Caco-2 (cell line): Measurements from ENCODE around the gene LRRC51. TPM values are rescaled to one million over a fixed set of nuclear protein-coding genes. Genes with fewer than 3 reads are reported as not detected.

Source experiments
- BruUV-seq: library from RNA; stranded (reverse); fragments of 400-500 nt; replicated peaks from 2 replicates; lab custom pipeline; 2021; lab: Mats Ljungman, UMichigan
- CTCF ChIA-PET: fragments of 300-600 bp; sonication (Branson Sonifier 250); formaldehyde crosslinking; loops from one replicate; lab custom pipeline; 2022; ENCODE audit warnings: antibody characterized with exemption; lab: Charles Lee
- POLR2A ChIA-PET: fragments of 300-600 bp; sonication (Branson Sonifier 250); formaldehyde crosslinking; loops from one replicate; lab custom pipeline; 2022; ENCODE audit warnings: antibody characterized with exemption; lab: Charles Lee
- DNase-seq, 2 experiments: peaks; one replicate each; pipeline versions ENCODE4 v3.0.0 to v3.0.0-alpha.2; 2020 to 2022
- H3K27me3 ChIP-seq: replicated peaks from 2 replicates; pipeline ENCODE4 v1.6.0; 2011; ENCODE audit warnings: low read length; ENCODE audit not compliant: control insufficient read depth, insufficient read depth
- H3K36me3 ChIP-seq: 2 replicates; pipeline ENCODE4 v1.5.1; 2011; ENCODE audit warnings: low read length; ENCODE audit not compliant: control insufficient read depth, insufficient read depth
- H3K4me1 ChIP-seq: fragments of 250-450 bp; sonication (Bioruptor Pico); 2 replicates; pipeline ENCODE4 v1.5.1; 2020; ENCODE audit warnings: mild to moderate bottlenecking
- H3K4me3 ChIP-seq: 2 replicates; pipeline ENCODE4 v1.5.1; 2011; ENCODE audit warnings: low read depth, mild to moderate bottlenecking, control low read depth, low read length
- H3K9me3 ChIP-seq: fragments of 250-450 bp; sonication (Bioruptor Pico); 2 replicates; pipeline ENCODE4 v1.5.1; 2020; ENCODE audit warnings: mild to moderate bottlenecking, moderate library complexity
- H3K27ac Mint-ChIP-seq: one replicate; pipeline ENCODE4 v1.8.0; 2022; ENCODE audit warnings: mixed read lengths; ENCODE audit not compliant: unreplicated experiment
- H3K27me3 Mint-ChIP-seq: one replicate; pipeline ENCODE4 v1.8.0; 2022; ENCODE audit warnings: mixed read lengths; ENCODE audit not compliant: insufficient read depth, unreplicated experiment
- H3K36me3 Mint-ChIP-seq: one replicate; pipeline ENCODE4 v1.8.0; 2022; ENCODE audit warnings: mild to moderate bottlenecking, mixed read lengths; ENCODE audit not compliant: insufficient read depth, unreplicated experiment
- H3K4me1 Mint-ChIP-seq: one replicate; pipeline ENCODE4 v1.8.0; 2022; ENCODE audit warnings: low read depth, mixed read lengths; ENCODE audit not compliant: unreplicated experiment
- H3K4me3 Mint-ChIP-seq: one replicate; pipeline ENCODE4 v1.8.0; 2022; ENCODE audit warnings: mild to moderate bottlenecking, moderate library complexity, mixed read lengths; ENCODE audit not compliant: unreplicated experiment
- H3K9me3 Mint-ChIP-seq: one replicate; pipeline ENCODE4 v1.8.0; 2022; ENCODE audit warnings: mixed read lengths; ENCODE audit not compliant: unreplicated experiment
- intact Hi-C: fragments of 100-400 bp; cut with micrococcal nuclease; formaldehyde crosslinking; loops from one replicate; pipeline ENCODE4 v1.10.0; 2022; ENCODE audit not compliant: unreplicated experiment
- total RNA-seq: library from RNA; stranded (reverse); gene quantifications from 2 replicates; pipeline ENCODE4 v1.2.3, GENCODE V29; 2022
- TF ChIP-seq, protein P1 (sequence below), 2 experiments: fragments of 200-600 bp in 1 of 2; IDR thresholded peaks; 1 replicate in 1 of 2; 2 replicates in 1 of 2; pipeline versions ENCODE4 v1.5.1 to v1.8.0; 2011 to 2022; ENCODE audit warnings: antibody characterized with exemption in 1 of 2, control low read depth in 1 of 2, inconsistent platforms in 1 of 2, low read depth in 1 of 2, low read length in 1 of 2, mild to moderate bottlenecking in 1 of 2, moderate library complexity in 1 of 2; ENCODE audit not compliant: insufficient read depth in 1 of 2, severe bottlenecking in 1 of 2, unreplicated experiment in 1 of 2

Gene LRRC51
- total RNA-seq, 1 experiment from 2014 or later, result 13.8 TPM

DNA sequence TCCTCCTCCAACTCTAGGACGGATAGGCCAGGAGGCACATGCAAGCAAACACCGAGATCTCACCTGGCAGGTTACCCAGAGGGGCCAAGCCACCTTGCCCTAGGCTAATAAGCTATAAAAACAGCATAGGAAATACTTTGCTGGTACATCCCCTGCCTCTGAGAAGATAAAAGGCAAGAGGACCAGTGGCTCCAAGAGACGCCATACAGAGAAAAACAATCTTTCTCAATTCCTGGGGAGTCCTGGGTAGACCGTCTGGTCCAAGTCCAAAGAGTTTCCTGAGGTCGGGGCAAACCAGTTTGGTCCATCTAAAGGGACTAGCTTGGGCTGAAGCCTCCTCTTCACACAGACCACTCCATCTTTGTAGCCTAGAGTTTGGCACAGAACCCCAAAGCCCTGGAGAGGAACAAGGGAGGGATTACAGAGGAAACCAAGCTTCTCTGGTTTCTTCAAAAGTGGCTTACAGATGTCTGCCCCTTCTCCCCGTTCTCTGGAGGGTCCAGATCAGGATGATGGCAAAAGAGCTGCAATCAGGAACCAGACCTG lies 40.7 kb upstream of the LRRC51 start:
- H3K4me1 Mint-ChIP-seq, result peaks cover 12% of the 10 kb centered on the region
- POLR2A ChIA-PET, result interaction anchor here (0.9 to 1.8 kb wide), 4 partner anchors 9 to 73 kb away, joined by 3 to 6 read pairs (median 5); partner anchors contain the start of gene ANAPC15
- intact Hi-C loops, result loop anchor here (1.0 kb wide), 3 partner anchors 10 to 40 kb away; partner anchors contain the start of genes LRRC51 and NUMA1
- H3K36me3 ChIP-seq, result no peaks in the 10 kb centered on the region
- no peak overlapping the region for H3K4me3 Mint-ChIP-seq
- H3K27me3 Mint-ChIP-seq, result no peaks in the 10 kb centered on the region
- H3K9me3 ChIP-seq, result no peaks in the 10 kb centered on the region
- no TSS peak for BruUV-seq
- CTCF ChIA-PET, result interaction anchor here (1.0 to 2.2 kb wide), 11 partner anchors 8 to 391 kb away, joined by 3 to 49 read pairs (median 4); partner anchors contain the start of gene ANAPC15
- TF ChIP-seq, protein P1, sequence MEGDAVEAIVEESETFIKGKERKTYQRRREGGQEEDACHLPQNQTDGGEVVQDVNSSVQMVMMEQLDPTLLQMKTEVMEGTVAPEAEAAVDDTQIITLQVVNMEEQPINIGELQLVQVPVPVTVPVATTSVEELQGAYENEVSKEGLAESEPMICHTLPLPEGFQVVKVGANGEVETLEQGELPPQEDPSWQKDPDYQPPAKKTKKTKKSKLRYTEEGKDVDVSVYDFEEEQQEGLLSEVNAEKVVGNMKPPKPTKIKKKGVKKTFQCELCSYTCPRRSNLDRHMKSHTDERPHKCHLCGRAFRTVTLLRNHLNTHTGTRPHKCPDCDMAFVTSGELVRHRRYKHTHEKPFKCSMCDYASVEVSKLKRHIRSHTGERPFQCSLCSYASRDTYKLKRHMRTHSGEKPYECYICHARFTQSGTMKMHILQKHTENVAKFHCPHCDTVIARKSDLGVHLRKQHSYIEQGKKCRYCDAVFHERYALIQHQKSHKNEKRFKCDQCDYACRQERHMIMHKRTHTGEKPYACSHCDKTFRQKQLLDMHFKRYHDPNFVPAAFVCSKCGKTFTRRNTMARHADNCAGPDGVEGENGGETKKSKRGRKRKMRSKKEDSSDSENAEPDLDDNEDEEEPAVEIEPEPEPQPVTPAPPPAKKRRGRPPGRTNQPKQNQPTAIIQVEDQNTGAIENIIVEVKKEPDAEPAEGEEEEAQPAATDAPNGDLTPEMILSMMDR (IDR thresholded peaks at IDR 0.05; ENCODE audit: insufficient read depth in 1 of 2, low read depth in 1 of 2, low read length in 1 of 2, severe bottlenecking in 1 of 2, unreplicated experiment in 1 of 2), result no peak
- no peaks in the 10 kb centered on the region for H3K27me3 ChIP-seq
- H3K27ac Mint-ChIP-seq, result no peak overlapping the region
- no peaks in the 10 kb centered on the region for H3K9me3 Mint-ChIP-seq
- peaks cover 26% of the 10 kb centered on the region for H3K36me3 Mint-ChIP-seq
- peak; percentile 72 to 73 for DNase-seq
- peaks cover 31% of the 10 kb centered on the region for H3K4me1 ChIP-seq
- peak overlapping the region; percentile 16 for H3K4me3 ChIP-seq

DNA sequence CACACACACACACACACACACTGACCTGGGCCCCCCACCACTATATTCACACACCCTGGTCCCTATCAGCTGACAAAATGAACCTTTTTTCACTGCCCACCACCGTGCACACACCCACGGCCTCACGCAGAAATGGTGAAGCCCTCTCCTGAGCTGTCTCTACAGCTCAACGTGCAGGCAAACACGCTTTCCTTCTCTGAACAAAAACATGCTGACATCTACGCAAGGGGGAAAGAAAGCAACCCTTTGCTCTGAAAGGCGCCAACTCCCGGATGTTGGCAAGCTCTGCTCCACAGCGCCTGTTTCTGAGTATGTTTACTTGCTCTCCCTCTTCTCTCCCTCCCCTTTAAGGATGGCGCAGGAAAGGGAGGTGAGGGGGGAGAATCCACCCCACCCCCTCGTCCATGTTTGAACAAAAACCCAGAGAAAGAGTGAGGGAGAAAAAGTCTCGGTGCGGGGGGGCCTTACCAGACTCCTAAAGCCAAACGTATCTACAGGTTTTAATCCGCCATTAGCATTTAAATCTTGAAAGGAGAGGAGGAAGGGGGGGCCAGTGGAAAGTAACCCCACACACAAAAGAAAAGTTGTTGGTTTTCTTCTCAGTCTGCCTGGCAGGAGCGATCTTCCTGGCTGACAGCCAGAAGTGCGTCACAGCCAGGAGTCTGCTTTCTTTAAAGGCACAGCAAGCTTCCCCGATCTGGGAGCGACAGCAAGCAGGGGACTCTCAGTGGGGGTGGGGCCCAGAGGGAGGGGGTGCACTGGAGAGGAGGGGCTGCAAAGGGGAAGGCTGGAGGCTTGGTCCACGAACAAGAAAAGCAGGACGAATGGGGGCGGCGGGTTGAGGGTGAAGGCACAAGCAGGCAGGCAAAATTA lies 39.9 kb upstream of the LRRC51 start:
- no peaks in the 10 kb centered on the region for H3K9me3 Mint-ChIP-seq
- Histone ChIP-seq H3K9me3 (no peaks in the 10 kb centered on the region), H3K4me3 (peak overlapping the region; percentile 16), H3K27me3 (no peaks in the 10 kb centered on the region), H3K4me1 (peaks cover 31% of the 10 kb centered on the region), H3K36me3 (no peaks in the 10 kb centered on the region)
- H3K36me3 Mint-ChIP-seq, result peaks cover 25% of the 10 kb centered on the region
- TF ChIP-seq, protein P1 (IDR thresholded peaks at IDR 0.05; ENCODE audit: insufficient read depth in 1 of 2, low read depth in 1 of 2, low read length in 1 of 2, severe bottlenecking in 1 of 2, unreplicated experiment in 1 of 2), result no peak
- H3K27me3 Mint-ChIP-seq, result no peaks in the 10 kb centered on the region
- ChIA-PET CTCF (interaction anchor here (1.1 to 2.2 kb wide), 4 partner anchors 16 to 103 kb away, joined by 3 to 49 read pairs (median 11); no protein-coding TSS in a partner anchor), POLR2A (interaction anchor here (1.6 to 1.8 kb wide), 2 partner anchors 8 to 72 kb away, joined by 4 to 6 read pairs; partner anchors contain the start of gene ANAPC15)
- no peak overlapping the region for H3K4me3 Mint-ChIP-seq
- H3K4me1 Mint-ChIP-seq, result peaks cover 12% of the 10 kb centered on the region
- no peak overlapping the region for H3K27ac Mint-ChIP-seq
- TSS peak; percentile 43 for BruUV-seq
- intact Hi-C loops, result no loop called here
- peak; percentile 37 to 56 for DNase-seq

DNA sequence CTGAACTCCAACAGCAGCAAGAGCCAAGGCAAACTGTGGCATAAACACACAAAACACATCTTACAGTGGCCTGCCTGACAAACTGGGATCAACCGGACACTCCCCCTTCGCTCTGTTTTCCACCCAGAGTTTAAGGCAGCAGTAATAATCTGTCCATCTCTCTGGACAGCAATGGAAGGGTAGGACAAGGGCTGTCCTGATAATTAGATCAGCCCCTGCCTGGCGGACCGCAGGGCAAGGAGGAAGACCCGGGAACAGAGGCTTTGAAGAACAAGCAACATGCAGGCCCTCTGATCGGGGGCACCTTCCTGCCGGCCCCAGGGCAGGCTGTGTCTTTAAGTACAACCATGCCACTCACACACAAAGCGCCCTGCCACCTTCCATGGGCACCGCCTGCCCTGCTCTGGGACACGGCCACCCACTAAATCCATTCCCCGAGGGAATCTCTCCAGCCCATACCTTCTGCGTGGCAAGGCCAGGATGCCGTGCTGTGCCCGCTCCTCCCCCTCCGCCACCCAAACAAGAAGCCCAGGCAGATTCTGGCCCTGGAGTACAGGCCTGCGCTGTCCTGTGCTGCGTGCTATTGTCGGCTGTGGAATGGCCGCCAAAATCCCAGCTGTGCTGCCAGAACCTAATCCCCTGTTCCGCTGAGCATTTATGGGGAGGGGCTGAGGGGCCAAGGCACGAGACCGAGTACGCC lies 39.1 kb upstream of the LRRC51 start:
- peaks cover 29% of the 10 kb centered on the region for H3K36me3 Mint-ChIP-seq

More for the DNA sequence above, 39.1 kb upstream of the LRRC51 start:
- Mint-ChIP-seq H3K27me3 (no peaks in the 10 kb centered on the region), H3K4me3 (no peak overlapping the region), H3K9me3 (no peaks in the 10 kb centered on the region), H3K27ac (no peak overlapping the region), H3K4me1 (peaks cover 12% of the 10 kb centered on the region)
- TF ChIP-seq, protein P1 (IDR thresholded peaks at IDR 0.05; ENCODE audit: insufficient read depth in 1 of 2, low read depth in 1 of 2, low read length in 1 of 2, severe bottlenecking in 1 of 2, unreplicated experiment in 1 of 2), result no peak
- Histone ChIP-seq H3K9me3 (no peaks in the 10 kb centered on the region), H3K4me3 (peak overlapping the region; percentile 16), H3K4me1 (peaks cover 31% of the 10 kb centered on the region), H3K36me3 (no peaks in the 10 kb centered on the region), H3K27me3 (no peaks in the 10 kb centered on the region)
- ChIA-PET POLR2A (no interaction called here), CTCF (interaction anchor here (2.2 kb wide), 1 partner anchor 102 kb away, joined by 5 read pairs; no protein-coding TSS in a partner anchor)
- intact Hi-C loops, result no loop called here
- BruUV-seq, result no TSS peak
- no peak for DNase-seq
